Measurements from ENCODE around the gene CACNB2.

DNA sequence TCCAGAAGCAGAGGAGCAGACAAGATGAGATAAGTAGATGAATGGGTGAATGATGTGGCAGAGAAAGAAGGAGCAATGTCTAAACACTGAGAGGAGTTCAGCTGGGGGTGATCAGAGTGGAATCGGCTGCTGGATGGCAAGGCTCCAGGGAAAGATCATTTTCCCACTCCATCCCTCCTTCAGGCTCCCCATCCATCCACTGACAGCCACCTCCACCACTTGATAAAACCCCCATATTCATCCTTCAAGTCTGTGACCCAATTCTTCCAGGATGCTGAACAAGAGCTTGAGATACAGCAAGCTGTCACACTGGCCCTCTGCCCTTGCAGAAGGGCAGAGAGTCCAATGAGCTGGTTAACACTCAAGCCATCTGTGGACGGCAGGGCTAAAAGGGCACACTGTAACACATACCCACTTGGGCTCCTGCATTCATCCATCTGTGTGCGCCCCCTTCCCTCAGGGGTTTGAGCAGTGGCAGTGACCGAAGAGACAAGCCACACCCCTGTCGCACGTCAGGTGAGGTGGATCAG, 30.8 kb upstream of the CACNB2 start:
- TF ChIP-seq, protein P1, sequence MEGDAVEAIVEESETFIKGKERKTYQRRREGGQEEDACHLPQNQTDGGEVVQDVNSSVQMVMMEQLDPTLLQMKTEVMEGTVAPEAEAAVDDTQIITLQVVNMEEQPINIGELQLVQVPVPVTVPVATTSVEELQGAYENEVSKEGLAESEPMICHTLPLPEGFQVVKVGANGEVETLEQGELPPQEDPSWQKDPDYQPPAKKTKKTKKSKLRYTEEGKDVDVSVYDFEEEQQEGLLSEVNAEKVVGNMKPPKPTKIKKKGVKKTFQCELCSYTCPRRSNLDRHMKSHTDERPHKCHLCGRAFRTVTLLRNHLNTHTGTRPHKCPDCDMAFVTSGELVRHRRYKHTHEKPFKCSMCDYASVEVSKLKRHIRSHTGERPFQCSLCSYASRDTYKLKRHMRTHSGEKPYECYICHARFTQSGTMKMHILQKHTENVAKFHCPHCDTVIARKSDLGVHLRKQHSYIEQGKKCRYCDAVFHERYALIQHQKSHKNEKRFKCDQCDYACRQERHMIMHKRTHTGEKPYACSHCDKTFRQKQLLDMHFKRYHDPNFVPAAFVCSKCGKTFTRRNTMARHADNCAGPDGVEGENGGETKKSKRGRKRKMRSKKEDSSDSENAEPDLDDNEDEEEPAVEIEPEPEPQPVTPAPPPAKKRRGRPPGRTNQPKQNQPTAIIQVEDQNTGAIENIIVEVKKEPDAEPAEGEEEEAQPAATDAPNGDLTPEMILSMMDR (IDR thresholded peaks at IDR 0.05; ENCODE audit: low read depth, low read length): no peak
- TF ChIP-seq EZH2phosphoT487 (IDR thresholded peaks at IDR 0.05; ENCODE audit: low read depth): no peak
